HepG2 (cell line): ENCODE data around the gene IL32. TPM values are rescaled to one million over a fixed set of nuclear protein-coding genes. Genes with fewer than 3 reads are reported as not detected.

Experiments
- ATF7-NPFF ChIP-seq: sonication (generic); formaldehyde crosslinking; IDR thresholded peaks from 2 replicates; pipeline ENCODE4 v1.8.1; 2023; ENCODE audit warnings: mild to moderate bottlenecking, low read depth, missing genetic modification reagents, moderate library complexity
- FOSL1 ChIP-seq: sonication (generic); formaldehyde crosslinking; IDR thresholded peaks from 2 replicates; pipeline ENCODE4 v1.9.0; 2021; ENCODE audit warnings: missing genetic modification reagents, borderline replicate concordance
- HNF1B ChIP-seq: sonication (generic); formaldehyde crosslinking; IDR thresholded peaks from 2 replicates; pipeline ENCODE4 v1.5.1; 2020; ENCODE audit warnings: mild to moderate bottlenecking, moderate library complexity, missing genetic modification reagents
- HNRNPLL ChIP-seq: fragments of 200-400 bp; formaldehyde crosslinking; IDR thresholded peaks from 2 replicates; pipeline ENCODE4 v1.6.1; 2017; ENCODE audit warnings: mild to moderate bottlenecking, low read depth, low read length; ENCODE audit not compliant: poor library complexity, severe bottlenecking
- LRRFIP1 ChIP-seq: sonication (generic); formaldehyde crosslinking; conservative IDR thresholded peaks from 2 replicates; pipeline ENCODE4 v1.4.0; 2020; ENCODE audit warnings: missing genetic modification reagents
- NFIC ChIP-seq: IDR thresholded peaks from 2 replicates; pipeline ENCODE4 v1.6.1; 2012; ENCODE audit warnings: mild to moderate bottlenecking, low read length, inconsistent platforms
- RARA ChIP-seq: IDR thresholded peaks from 2 replicates; pipeline ENCODE4 v1.6.1; 2016; ENCODE audit warnings: missing genetic modification reagents, missing compliant biosample characterization
- REL ChIP-seq: sonication (generic); formaldehyde crosslinking; conservative IDR thresholded peaks from 2 replicates; pipeline ENCODE4 v1.8.0; 2022; ENCODE audit warnings: mild to moderate bottlenecking, missing genetic modification reagents, moderate library complexity
- RXRB ChIP-seq: IDR thresholded peaks from 2 replicates; pipeline ENCODE4 v1.6.1; 2016; ENCODE audit warnings: borderline replicate concordance, missing genetic modification reagents, missing compliant biosample characterization
- SAFB2 ChIP-seq: sonication (generic); formaldehyde crosslinking; IDR thresholded peaks from 2 replicates; pipeline ENCODE4 v1.5.1; 2020; ENCODE audit warnings: missing genetic modification reagents, low read depth, mild to moderate bottlenecking, borderline replicate concordance
- SIX4 ChIP-seq: sonication (generic); formaldehyde crosslinking; IDR thresholded peaks from 2 replicates; pipeline ENCODE4 v1.4.0; 2020; ENCODE audit warnings: missing genetic modification reagents
- SP2 ChIP-seq: sonication (generic); formaldehyde crosslinking; IDR thresholded peaks from 2 replicates; pipeline ENCODE4 v1.5.1; 2020; ENCODE audit warnings: mild to moderate bottlenecking, missing genetic modification reagents
- TERF1 ChIP-seq: sonication (generic); formaldehyde crosslinking; IDR thresholded peaks from 2 replicates; pipeline ENCODE4 v1.8.0; 2022; ENCODE audit warnings: mild to moderate bottlenecking, missing genetic modification reagents, moderate library complexity
- ZBTB7B ChIP-seq: sonication (generic); formaldehyde crosslinking; IDR thresholded peaks from 2 replicates; pipeline ENCODE4 v1.4.0; 2020; ENCODE audit warnings: missing genetic modification reagents
- polyA plus RNA-seq, 8 experiments: library from polyadenylated mRNA; depleted of rRNA in 3 of 8; stranded (reverse) in 7 of 8; unstranded in 1 of 8; fragments of >200 nt; fragmentation: Illumina TruSeq in 4 of 8; extraction: Trizol in 4 of 8; gene quantifications; 2 replicates each; pipeline versions ENCODE4 v1.2.1 to v1.2.3, GENCODE V29; 2011 to 2016; ENCODE audit warnings: low read depth in 4 of 8, missing spikeins in 1 of 8, mixed read lengths in 1 of 8; ENCODE audit not compliant: insufficient read depth in 1 of 8
- total RNA-seq, 5 experiments: library from RNA; depleted of rRNA; stranded (reverse); fragments of >200 nt; fragmentation: Illumina TruSeq; extraction: Trizol; gene quantifications; 2 replicates each; pipeline ENCODE4 v1.2.3, GENCODE V29; 2016; ENCODE audit warnings: low read depth in 1 of 5
- TF ChIP-seq, protein P1 (sequence below): sonication (generic); formaldehyde crosslinking; IDR thresholded peaks from 2 replicates; pipeline ENCODE4 v1.4.0; 2020; ENCODE audit warnings: missing genetic modification reagents
- TF ChIP-seq, protein P2 (sequence below): sonication (generic); formaldehyde crosslinking; IDR thresholded peaks from 2 replicates; pipeline ENCODE4 v1.4.0; 2020; ENCODE audit warnings: mild to moderate bottlenecking, missing genetic modification reagents
- TF ChIP-seq, protein P3 (sequence below), 2 experiments: fragments of 450-650 bp in 1 of 2; sonication (generic) in 1 of 2; formaldehyde crosslinking; IDR thresholded peaks; 2 replicates each; pipeline versions ENCODE4 v1.5.0 to v1.8.0; 2020 to 2022; ENCODE audit warnings: mild to moderate bottlenecking in 1 of 2, missing genetic modification reagents in 1 of 2

IL32 gene
- total and polyA plus RNA-seq, 2 of the 13 experiments (the other 11 are each of a cell fraction or from before 2014, with no cell fraction given) = 115 to 165 TPM

- no peak for TF ChIP-seq REL (CRISPR knock-in tag)
- no peak for TF ChIP-seq SP2 (CRISPR knock-in tag)
- no peak for TF ChIP-seq NFIC
- peak; percentile 37; the same call in 1 of the 2 replicates for TF ChIP-seq HNF1B (CRISPR knock-in tag)
- no peak for TF ChIP-seq ATF7-NPFF (CRISPR knock-in tag)
- TF ChIP-seq RARA (CRISPR knock-in tag) = peak; percentile 61
- TF ChIP-seq, protein P1, sequence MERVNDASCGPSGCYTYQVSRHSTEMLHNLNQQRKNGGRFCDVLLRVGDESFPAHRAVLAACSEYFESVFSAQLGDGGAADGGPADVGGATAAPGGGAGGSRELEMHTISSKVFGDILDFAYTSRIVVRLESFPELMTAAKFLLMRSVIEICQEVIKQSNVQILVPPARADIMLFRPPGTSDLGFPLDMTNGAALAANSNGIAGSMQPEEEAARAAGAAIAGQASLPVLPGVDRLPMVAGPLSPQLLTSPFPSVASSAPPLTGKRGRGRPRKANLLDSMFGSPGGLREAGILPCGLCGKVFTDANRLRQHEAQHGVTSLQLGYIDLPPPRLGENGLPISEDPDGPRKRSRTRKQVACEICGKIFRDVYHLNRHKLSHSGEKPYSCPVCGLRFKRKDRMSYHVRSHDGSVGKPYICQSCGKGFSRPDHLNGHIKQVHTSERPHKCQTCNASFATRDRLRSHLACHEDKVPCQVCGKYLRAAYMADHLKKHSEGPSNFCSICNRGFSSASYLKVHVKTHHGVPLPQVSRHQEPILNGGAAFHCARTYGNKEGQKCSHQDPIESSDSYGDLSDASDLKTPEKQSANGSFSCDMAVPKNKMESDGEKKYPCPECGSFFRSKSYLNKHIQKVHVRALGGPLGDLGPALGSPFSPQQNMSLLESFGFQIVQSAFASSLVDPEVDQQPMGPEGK = no peak
- no peak for TF ChIP-seq LRRFIP1 (CRISPR knock-in tag)
- no peak for TF ChIP-seq SAFB2 (CRISPR knock-in tag)
- TF ChIP-seq RXRB (CRISPR knock-in tag) = 0 out of 2 replicates have a peak, but pooled peaks have one; percentile 23
- TF ChIP-seq FOSL1 (CRISPR knock-in tag) = no peak
- no peak for TF ChIP-seq TERF1
- no peak for TF ChIP-seq HNRNPLL
- 0 out of 2 replicates have a peak, but pooled peaks have one; percentile 73 for TF ChIP-seq ZBTB7B (CRISPR knock-in tag)
- no peak for TF ChIP-seq SIX4 (CRISPR knock-in tag)
- TF ChIP-seq, protein P2, sequence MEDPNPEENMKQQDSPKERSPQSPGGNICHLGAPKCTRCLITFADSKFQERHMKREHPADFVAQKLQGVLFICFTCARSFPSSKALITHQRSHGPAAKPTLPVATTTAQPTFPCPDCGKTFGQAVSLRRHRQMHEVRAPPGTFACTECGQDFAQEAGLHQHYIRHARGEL (CRISPR knock-in tag) = peak; percentile 69; the same call in 1 of the 2 replicates
- TF ChIP-seq, protein P3, sequence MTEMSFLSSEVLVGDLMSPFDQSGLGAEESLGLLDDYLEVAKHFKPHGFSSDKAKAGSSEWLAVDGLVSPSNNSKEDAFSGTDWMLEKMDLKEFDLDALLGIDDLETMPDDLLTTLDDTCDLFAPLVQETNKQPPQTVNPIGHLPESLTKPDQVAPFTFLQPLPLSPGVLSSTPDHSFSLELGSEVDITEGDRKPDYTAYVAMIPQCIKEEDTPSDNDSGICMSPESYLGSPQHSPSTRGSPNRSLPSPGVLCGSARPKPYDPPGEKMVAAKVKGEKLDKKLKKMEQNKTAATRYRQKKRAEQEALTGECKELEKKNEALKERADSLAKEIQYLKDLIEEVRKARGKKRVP (CRISPR knock-in tag; IDR thresholded peaks at IDR 0.05) = no peak
Measured at GRCh38 chr16:3087243-3088235, 22.1 kb downstream of the IL32 start (continued).
